Measurements from ENCODE around the gene FAM98B. TPM values are rescaled to one million over a fixed set of nuclear protein-coding genes. Genes with fewer than 3 reads are reported as not detected.

The FAM98B gene
- polyA plus RNA-seq, 1 donor (not counting 4 experiments of a cell fraction or from before 2014, with no cell fraction given) = 22.2 TPM

DNA sequence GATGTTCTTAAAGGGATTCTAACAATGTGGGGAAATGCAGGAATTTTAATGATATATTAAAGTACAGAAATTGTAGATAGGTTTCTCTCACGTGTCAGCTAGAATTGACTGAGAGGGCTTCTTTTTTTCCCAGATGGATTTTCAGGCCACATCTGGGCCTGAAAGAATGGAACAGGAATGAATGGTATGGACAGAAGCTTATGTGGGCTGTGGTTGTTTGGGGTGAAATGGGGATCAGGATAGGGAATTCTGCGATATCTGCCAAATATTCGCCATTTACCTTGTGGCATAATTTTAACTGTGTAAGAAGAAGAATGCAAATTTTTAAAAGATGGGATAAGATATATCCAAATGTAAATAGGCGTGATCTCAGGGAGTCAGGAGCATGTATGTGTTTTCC lies 45.4 kb upstream of the FAM98B start:
- no peak overlapping the region for H3K27ac ChIP-seq (ENCODE audit: control insufficient read depth, insufficient read depth, low read length)
- DNase-seq (ENCODE audit: low read depth, low spot score) (no peak), FAIRE-seq (no peak)
- H3K27me3 ChIP-seq (ENCODE audit: control insufficient read depth, extremely low read depth, insufficient read depth, low read length) = peaks cover 21% of the 10 kb centered on the region
- dilution Hi-C loops (cut with MboI; ENCODE audit: extremely low pct_ligation_motif_present, low sequenced_read_pairs) = no loop called here
- H3K9me3 ChIP-seq (ENCODE audit: control insufficient read depth, low read depth, low read length) = no peaks in the 10 kb centered on the region
- no peaks in the 10 kb centered on the region for H4K20me1 ChIP-seq (ENCODE audit: control insufficient read depth, extremely low read depth, insufficient read depth, low read length)
- no peak overlapping the region for H3K9ac ChIP-seq (ENCODE audit: control insufficient read depth, extremely low read depth, insufficient read depth, low read length)
- no peak overlapping the region for H3K4me2 ChIP-seq (ENCODE audit: control insufficient read depth, extremely low read depth, insufficient read depth, low read depth, low read length)
- TF ChIP-seq, protein P1, sequence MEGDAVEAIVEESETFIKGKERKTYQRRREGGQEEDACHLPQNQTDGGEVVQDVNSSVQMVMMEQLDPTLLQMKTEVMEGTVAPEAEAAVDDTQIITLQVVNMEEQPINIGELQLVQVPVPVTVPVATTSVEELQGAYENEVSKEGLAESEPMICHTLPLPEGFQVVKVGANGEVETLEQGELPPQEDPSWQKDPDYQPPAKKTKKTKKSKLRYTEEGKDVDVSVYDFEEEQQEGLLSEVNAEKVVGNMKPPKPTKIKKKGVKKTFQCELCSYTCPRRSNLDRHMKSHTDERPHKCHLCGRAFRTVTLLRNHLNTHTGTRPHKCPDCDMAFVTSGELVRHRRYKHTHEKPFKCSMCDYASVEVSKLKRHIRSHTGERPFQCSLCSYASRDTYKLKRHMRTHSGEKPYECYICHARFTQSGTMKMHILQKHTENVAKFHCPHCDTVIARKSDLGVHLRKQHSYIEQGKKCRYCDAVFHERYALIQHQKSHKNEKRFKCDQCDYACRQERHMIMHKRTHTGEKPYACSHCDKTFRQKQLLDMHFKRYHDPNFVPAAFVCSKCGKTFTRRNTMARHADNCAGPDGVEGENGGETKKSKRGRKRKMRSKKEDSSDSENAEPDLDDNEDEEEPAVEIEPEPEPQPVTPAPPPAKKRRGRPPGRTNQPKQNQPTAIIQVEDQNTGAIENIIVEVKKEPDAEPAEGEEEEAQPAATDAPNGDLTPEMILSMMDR (optimal IDR thresholded peaks at IDR 0.05 in 1 of 3, IDR thresholded peaks at IDR 0.05 in 1 of 3, conservative IDR thresholded peaks at IDR 0.05 in 1 of 3; ENCODE audit: extremely low read depth in 1 of 3, insufficient read depth in 2 of 3, low read length in 3 of 3) = no peak
- no peak for TF ChIP-seq EZH2 (IDR thresholded peaks at IDR 0.05; ENCODE audit: low read length)
- no peaks in the 10 kb centered on the region for H3K36me3 ChIP-seq (ENCODE audit: control insufficient read depth in 2 of 2, extremely low read depth in 1 of 2, insufficient read depth in 2 of 2, low read length in 2 of 2)
- no peak overlapping the region for H3K4me3 ChIP-seq (ENCODE audit: control insufficient read depth in 2 of 3, extremely low read depth in 1 of 3, insufficient read depth in 2 of 3, low read depth in 1 of 3, low read length in 3 of 3)
- H2AFZ ChIP-seq (ENCODE audit: control insufficient read depth, low read length) = no peak overlapping the region
- H3K4me1 ChIP-seq (ENCODE audit: control insufficient read depth, extremely low read depth, insufficient read depth, low read length) = no peaks in the 10 kb centered on the region
- H3K9me1 ChIP-seq (ENCODE audit: control insufficient read depth, extremely low read depth, insufficient read depth, low read length) = no peaks in the 10 kb centered on the region
- H3K79me2 ChIP-seq (ENCODE audit: control insufficient read depth, insufficient read depth, low read length) = no peaks in the 10 kb centered on the region

DNA sequence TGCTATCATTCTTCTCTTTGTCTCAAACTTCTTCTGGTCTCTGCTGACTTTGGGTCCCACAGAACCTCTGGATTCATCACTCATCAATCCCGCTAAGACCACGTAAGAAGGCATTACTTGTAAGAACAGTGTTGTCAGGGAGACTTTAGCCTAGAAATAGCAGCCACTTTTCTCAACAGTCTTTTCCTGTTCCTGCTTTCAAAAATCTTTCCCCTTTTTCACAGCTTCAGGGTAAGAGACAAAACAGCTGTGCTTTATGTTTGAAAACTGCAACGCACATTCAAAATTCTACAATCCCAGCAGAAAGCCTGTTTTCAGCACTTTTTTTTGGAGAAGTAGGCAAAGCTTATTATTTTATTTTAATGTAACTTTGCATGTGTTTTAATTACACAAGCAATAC lies 42.0 kb upstream of the FAM98B start:
- dilution Hi-C loops (cut with MboI; ENCODE audit: extremely low pct_ligation_motif_present, low sequenced_read_pairs) = no loop called here
- Histone ChIP-seq H3K9ac (ENCODE audit: control insufficient read depth, extremely low read depth, insufficient read depth, low read length) (no peak overlapping the region), H3K9me1 (ENCODE audit: control insufficient read depth, extremely low read depth, insufficient read depth, low read length) (no peaks in the 10 kb centered on the region), H3K36me3 (ENCODE audit: control insufficient read depth in 2 of 2, extremely low read depth in 1 of 2, insufficient read depth in 2 of 2, low read length in 2 of 2) (no peaks in the 10 kb centered on the region), H3K4me2 (ENCODE audit: control insufficient read depth, extremely low read depth, insufficient read depth, low read depth, low read length) (no peak overlapping the region), H3K79me2 (ENCODE audit: control insufficient read depth, insufficient read depth, low read length) (no peaks in the 10 kb centered on the region), H3K9me3 (ENCODE audit: control insufficient read depth, low read depth, low read length) (no peaks in the 10 kb centered on the region), H4K20me1 (ENCODE audit: control insufficient read depth, extremely low read depth, insufficient read depth, low read length) (no peaks in the 10 kb centered on the region), H3K27me3 (ENCODE audit: control insufficient read depth, extremely low read depth, insufficient read depth, low read length) (peaks cover 13% of the 10 kb centered on the region), H3K27ac (ENCODE audit: control insufficient read depth, insufficient read depth, low read length) (no peak overlapping the region), H3K4me1 (ENCODE audit: control insufficient read depth, extremely low read depth, insufficient read depth, low read length) (no peaks in the 10 kb centered on the region), H2AFZ (ENCODE audit: control insufficient read depth, low read length) (no peak overlapping the region), H3K4me3 (ENCODE audit: control insufficient read depth in 2 of 3, extremely low read depth in 1 of 3, insufficient read depth in 2 of 3, low read depth in 1 of 3, low read length in 3 of 3) (no peak overlapping the region)
- DNase-seq (ENCODE audit: low read depth, low spot score) = no peak
- no peak for TF ChIP-seq EZH2 (IDR thresholded peaks at IDR 0.05; ENCODE audit: low read length)
- TF ChIP-seq, protein P1 (optimal IDR thresholded peaks at IDR 0.05 in 1 of 3, IDR thresholded peaks at IDR 0.05 in 1 of 3, conservative IDR thresholded peaks at IDR 0.05 in 1 of 3; ENCODE audit: extremely low read depth in 1 of 3, insufficient read depth in 2 of 3, low read length in 3 of 3) = no peak
- FAIRE-seq = no peak
